MCF 10A (cell line): ENCODE results near the gene ADNP2. TPM values are rescaled to one million over a fixed set of nuclear protein-coding genes. Genes with fewer than 3 reads are reported as not detected.

Experiments used
- BruUV-seq: library from RNA; stranded (reverse); fragments of 400-500 nt; replicated peaks from 2 replicates; lab custom pipeline; 2021; lab: Mats Ljungman, UMichigan
- CTCF ChIA-PET: fragments of 300-600 bp; sonication (Branson Sonifier 250); formaldehyde crosslinking; extraction: SDS; loops from one replicate; lab custom pipeline; 2021; ENCODE audit warnings: antibody characterized with exemption, inconsistent platforms; lab: Yijun Ruan, JAX
- POLR2A ChIA-PET: fragments of 300-600, 350-650 bp; sonication (Branson Sonifier 250); formaldehyde crosslinking; extraction: SDS; loops from one replicate; lab custom pipeline; 2020; ENCODE audit warnings: antibody characterized with exemption, inconsistent platforms; lab: Yijun Ruan, JAX
- DNase-seq: peaks from one replicate; pipeline ENCODE4 v3.0.0-alpha.2; 2018; ENCODE audit not compliant: unreplicated experiment
- H3K27ac Mint-ChIP-seq: one replicate; pipeline ENCODE4 v1.8.0; 2022; ENCODE audit warnings: mild to moderate bottlenecking, low read depth, mixed read lengths; ENCODE audit not compliant: unreplicated experiment
- H3K27me3 Mint-ChIP-seq: one replicate; pipeline ENCODE4 v1.8.0; 2022; ENCODE audit warnings: mixed read lengths; ENCODE audit not compliant: insufficient read depth, unreplicated experiment
- H3K36me3 Mint-ChIP-seq: one replicate; pipeline ENCODE4 v1.8.0; 2022; ENCODE audit warnings: mild to moderate bottlenecking, moderate library complexity, mixed read lengths; ENCODE audit not compliant: insufficient read depth, unreplicated experiment
- H3K4me1 Mint-ChIP-seq: one replicate; pipeline ENCODE4 v1.8.0; 2022; ENCODE audit warnings: mixed read lengths; ENCODE audit not compliant: insufficient read depth, unreplicated experiment
- H3K4me3 Mint-ChIP-seq: one replicate; pipeline ENCODE4 v1.8.0; 2022; ENCODE audit warnings: mild to moderate bottlenecking, moderate library complexity, mixed read lengths; ENCODE audit not compliant: unreplicated experiment
- H3K9me3 Mint-ChIP-seq: one replicate; pipeline ENCODE4 v1.8.0; 2022; ENCODE audit warnings: mixed read lengths; ENCODE audit not compliant: unreplicated experiment
- CTCF ChIP-seq: fragments of 200-600 bp; IDR thresholded peaks from one replicate; pipeline ENCODE4 v1.8.0; 2022; ENCODE audit warnings: antibody characterized with exemption, mild to moderate bottlenecking; ENCODE audit not compliant: unreplicated experiment
- intact Hi-C: fragments of 100-400 bp; cut with micrococcal nuclease; formaldehyde crosslinking; loops from 2 replicates; pipeline ENCODE4 v1.14.1; 2022
- total RNA-seq: library from RNA; stranded (reverse); gene quantifications from 2 replicates; pipeline ENCODE4 v1.2.3, GENCODE V29; 2022

Gene ADNP2
- total RNA-seq, 1 experiment from 2014 or later = 19.6 TPM

DNA sequence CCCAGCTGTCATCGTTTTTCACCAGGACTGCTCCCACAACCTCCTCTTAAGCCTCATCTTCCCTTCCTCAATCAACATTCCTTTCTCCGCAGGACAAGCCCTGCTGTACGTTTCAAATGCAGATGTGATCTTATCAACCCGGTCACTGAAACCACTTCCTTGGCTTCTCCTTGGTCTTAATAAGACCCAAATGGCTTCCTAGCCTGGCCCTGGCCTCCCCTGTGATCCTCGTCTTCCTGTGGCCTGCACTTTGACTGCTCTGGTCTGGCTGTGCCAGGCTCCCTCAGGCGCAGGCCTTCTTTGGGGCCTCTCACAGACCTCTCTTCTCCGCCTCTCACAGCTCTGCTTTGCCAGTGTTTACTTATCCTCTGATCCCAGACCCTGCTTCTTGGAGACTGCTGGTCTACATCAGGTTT is 4.7 kb upstream of the ADNP2 start:
- intact Hi-C loops = no loop called here
- no peak for DNase-seq
- H3K36me3 Mint-ChIP-seq = no peaks in the 10 kb centered on the region
- no TSS peak for BruUV-seq
- H3K9me3 Mint-ChIP-seq = no peaks in the 10 kb centered on the region
- no peak overlapping the region for H3K27ac Mint-ChIP-seq
- no peak overlapping the region for H3K4me3 Mint-ChIP-seq
- POLR2A ChIA-PET = no interaction called here
- H3K4me1 Mint-ChIP-seq = no peaks in the 10 kb centered on the region
- H3K27me3 Mint-ChIP-seq = no peaks in the 10 kb centered on the region
- TF ChIP-seq CTCF = no peak
- CTCF ChIA-PET = no interaction called here

GRCh38 chr18:80105369-80106167 is 3.5 kb upstream of the ADNP2 start:
- Mint-ChIP-seq H3K27me3 (no peaks in the 10 kb centered on the region), H3K27ac (peak overlapping the region; percentile 0), H3K4me3 (no peak overlapping the region), H3K36me3 (no peaks in the 10 kb centered on the region), H3K4me1 (peaks cover 5% of the 10 kb centered on the region), H3K9me3 (no peaks in the 10 kb centered on the region)
- POLR2A ChIA-PET = no interaction called here
- no peak for DNase-seq
- BruUV-seq = no TSS peak
- no peak for TF ChIP-seq CTCF
- CTCF ChIA-PET = interaction anchor here (0.6 to 1.0 kb wide), 3 partner anchors 49 to 1922 kb away, joined by 3 to 6 read pairs (median 4); partner anchors contain the start of gene RBFA
- intact Hi-C loops = no loop called here

- POLR2A ChIA-PET = no interaction called here
- no peak overlapping the region for H3K4me3 Mint-ChIP-seq
- H3K27ac Mint-ChIP-seq = peak overlapping the region; percentile 0
Observed at GRCh38 chr18:80106482-80107051, 2.5 kb upstream of the ADNP2 start.

More at GRCh38 chr18:80106482-80107051, 2.5 kb upstream of the ADNP2 start:
- no peaks in the 10 kb centered on the region for H3K9me3 Mint-ChIP-seq
- intact Hi-C loops = no loop called here
- CTCF ChIA-PET = interaction anchor here (0.7 kb wide), 1 partner anchor 48 kb away, joined by 6 read pairs; no protein-coding TSS in a partner anchor
- TF ChIP-seq CTCF = no peak
- no TSS peak for BruUV-seq
- H3K27me3 Mint-ChIP-seq = no peaks in the 10 kb centered on the region
- no peak for DNase-seq
- no peaks in the 10 kb centered on the region for H3K36me3 Mint-ChIP-seq
- peaks cover 9% of the 10 kb centered on the region for H3K4me1 Mint-ChIP-seq
